GM10248 (cell line): ENCODE results near the gene KLRF1.

ENCODE experiments used
- CTCF ChIA-PET: fragments of 300-600 bp; sonication (Branson Sonifier 250); formaldehyde crosslinking; extraction: SDS; loops from one replicate; lab custom pipeline; 2021; ENCODE audit warnings: antibody characterized with exemption; lab: Yijun Ruan, JAX
- POLR2A ChIA-PET: fragments of 350-650 bp; sonication (Branson Sonifier 250); formaldehyde crosslinking; extraction: SDS; loops from one replicate; lab custom pipeline; 2020; ENCODE audit warnings: antibody characterized with exemption; lab: Yijun Ruan, JAX
- DNase-seq: peaks from one replicate; pipeline ENCODE4 v3.0.0; 2012; ENCODE audit errors: extremely low spot score
- TF ChIP-seq, protein P1 (sequence below): IDR thresholded peaks from 2 replicates; pipeline ENCODE4 v1.5.1; 2012; ENCODE audit warnings: mild to moderate bottlenecking, low read depth; ENCODE audit errors: extremely low read depth, missing control alignments, control extremely low read depth

KLRF1 gene

DNA sequence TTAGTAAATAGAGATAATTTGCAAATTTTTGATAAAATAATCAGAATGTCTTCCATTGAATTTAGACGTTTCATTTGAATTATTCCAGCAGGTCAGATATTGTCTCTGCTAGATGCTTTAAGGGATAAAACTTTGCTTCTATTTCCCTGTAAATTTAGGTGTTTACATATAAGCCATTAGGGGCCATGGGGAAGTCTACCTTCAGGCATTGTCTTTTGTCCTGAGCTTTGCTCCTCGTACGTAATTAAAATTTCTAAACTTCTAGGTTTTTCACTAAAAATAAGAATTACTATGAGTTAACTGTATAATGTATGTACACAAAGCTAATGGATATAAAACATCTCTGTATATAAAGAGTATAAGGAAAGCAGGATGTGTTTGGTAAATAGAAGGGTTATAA lies 42.5 kb upstream of the KLRF1 start:
- POLR2A ChIA-PET = no interaction called here
- CTCF ChIA-PET = no interaction called here
- TF ChIP-seq, protein P1, sequence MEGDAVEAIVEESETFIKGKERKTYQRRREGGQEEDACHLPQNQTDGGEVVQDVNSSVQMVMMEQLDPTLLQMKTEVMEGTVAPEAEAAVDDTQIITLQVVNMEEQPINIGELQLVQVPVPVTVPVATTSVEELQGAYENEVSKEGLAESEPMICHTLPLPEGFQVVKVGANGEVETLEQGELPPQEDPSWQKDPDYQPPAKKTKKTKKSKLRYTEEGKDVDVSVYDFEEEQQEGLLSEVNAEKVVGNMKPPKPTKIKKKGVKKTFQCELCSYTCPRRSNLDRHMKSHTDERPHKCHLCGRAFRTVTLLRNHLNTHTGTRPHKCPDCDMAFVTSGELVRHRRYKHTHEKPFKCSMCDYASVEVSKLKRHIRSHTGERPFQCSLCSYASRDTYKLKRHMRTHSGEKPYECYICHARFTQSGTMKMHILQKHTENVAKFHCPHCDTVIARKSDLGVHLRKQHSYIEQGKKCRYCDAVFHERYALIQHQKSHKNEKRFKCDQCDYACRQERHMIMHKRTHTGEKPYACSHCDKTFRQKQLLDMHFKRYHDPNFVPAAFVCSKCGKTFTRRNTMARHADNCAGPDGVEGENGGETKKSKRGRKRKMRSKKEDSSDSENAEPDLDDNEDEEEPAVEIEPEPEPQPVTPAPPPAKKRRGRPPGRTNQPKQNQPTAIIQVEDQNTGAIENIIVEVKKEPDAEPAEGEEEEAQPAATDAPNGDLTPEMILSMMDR = no peak
- no peak for DNase-seq

DNA sequence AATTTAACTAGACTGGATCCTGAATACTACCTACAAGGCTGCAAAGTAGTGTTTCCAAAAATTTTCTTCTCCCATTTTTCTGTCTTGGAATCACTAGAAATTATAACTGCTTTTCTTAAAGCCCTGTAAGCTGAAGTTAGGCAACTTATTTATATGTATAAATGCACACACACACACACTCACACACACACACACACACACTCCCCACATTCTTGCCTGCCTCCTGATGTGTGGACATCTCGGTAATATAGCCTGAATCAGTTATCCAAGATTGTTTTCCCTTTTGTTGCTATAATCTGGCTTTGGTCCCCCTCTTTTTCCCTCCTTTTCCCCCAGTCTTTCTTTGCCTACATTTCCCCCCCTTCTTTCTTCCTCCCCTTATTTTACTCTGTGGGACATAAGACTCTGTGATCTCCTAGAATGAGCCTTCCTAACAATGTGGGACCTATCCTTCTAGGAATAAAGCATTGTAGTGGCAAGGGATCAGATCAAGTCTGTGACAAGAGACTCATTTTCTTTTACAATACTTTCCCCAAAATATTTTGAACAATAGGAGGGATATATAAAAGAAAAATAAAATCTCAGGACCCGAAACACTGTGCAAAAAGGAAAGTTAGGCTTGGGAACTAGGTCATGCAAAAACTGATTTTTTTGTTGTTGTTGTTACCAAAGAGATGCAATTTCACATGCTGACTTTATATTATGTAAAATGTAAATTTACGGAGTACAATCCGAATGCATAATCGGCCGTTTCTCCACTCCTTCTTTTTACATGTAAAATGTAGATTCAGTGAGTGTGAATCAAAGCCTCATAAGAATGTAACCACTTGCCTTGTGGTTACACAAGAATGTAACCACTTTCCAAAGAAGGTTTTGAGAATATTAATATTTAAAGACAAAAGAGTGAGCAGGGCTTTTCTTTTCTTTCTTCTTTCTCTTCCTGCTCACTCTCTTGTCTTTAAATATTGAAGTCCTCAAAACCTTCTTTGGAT lies 40.3 kb upstream of the KLRF1 start:
- POLR2A ChIA-PET = no interaction called here
- CTCF ChIA-PET = no interaction called here
- TF ChIP-seq, protein P1 = no peak
- no peak for DNase-seq

DNA sequence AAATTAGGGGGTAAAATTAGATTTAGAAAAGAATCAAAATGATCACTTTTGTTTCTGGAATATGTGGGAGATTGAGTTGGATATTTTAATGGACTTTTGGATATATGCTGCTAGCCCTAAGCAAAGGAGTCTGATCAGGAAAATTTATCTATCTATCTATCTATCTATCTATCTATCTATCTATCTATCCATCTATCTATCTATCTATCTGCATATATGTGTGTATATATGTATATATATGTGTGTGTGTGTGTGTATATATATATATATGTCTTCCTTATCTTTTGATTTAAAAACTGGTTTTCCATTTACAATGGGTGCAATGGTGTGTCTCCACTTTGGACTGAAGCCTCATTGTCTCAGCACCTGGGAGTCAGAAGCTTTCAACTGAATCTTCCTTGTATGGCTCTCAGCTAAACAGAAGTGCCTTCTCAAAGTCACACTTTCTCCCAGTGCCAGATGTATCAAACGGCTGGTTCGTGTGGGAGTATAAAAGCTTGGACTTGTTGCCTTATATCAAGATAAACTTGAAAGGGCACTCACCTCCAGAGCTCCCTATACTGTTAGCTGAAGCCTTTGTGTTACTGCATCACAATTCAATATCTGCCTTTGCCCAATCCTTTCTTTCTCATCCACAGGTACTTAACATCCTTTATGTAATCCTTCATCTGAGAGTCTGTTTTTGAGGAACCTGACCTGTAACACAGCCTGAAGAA lies 34.9 kb upstream of the KLRF1 start:
- no peak for DNase-seq
- TF ChIP-seq, protein P1 = no peak
- ChIA-PET POLR2A (no interaction called here), CTCF (interaction anchor here (1.0 to 1.5 kb wide), 3 partner anchors 19 to 42 kb away, joined by 3 to 7 read pairs (median 5); no protein-coding TSS in a partner anchor)

- ChIA-PET POLR2A (no interaction called here), CTCF (interaction anchor here (1.0 to 1.5 kb wide), 3 partner anchors 20 to 43 kb away, joined by 3 to 7 read pairs (median 5); no protein-coding TSS in a partner anchor)
- DNase-seq = no peak
- TF ChIP-seq, protein P1 = no peak
Observed at GRCh38 chr12:9792961-9793617, 34.2 kb upstream of the KLRF1 start.

DNA sequence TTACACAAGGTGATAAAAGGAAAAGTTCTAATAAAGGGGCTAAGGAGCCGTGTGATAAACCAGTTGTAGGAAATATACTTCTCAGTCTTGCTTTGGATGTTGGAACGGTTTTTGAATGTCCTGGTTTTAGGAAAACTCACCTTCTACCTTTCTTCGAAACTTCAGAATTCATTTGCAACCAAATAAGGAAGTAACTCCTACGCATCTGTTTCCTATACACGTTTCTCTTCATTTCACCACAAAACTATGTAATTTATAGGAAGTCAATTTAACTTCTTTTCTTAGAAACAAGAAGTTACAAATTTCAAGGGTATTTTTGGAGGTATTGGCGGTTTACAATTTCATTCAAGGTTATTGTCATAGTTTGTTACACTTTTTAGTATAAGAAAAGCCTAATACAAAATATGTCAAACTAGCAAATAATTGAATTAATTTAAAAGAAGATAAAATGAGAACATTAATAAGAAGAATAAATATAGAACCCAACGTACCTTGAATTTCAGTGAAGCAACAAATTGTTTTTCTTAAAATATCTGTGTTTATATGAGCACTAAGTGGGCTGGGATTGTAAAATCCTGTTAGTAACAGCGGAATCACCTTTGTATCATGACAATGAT lies 33.4 kb upstream of the KLRF1 start:
- TF ChIP-seq, protein P1 = no peak
- DNase-seq = no peak
- POLR2A ChIA-PET = no interaction called here
- CTCF ChIA-PET = interaction anchor here (1.0 to 10.7 kb wide), 2 partner anchors 21 to 45 kb away, joined by 3 to 287 read pairs; no protein-coding TSS in a partner anchor
